Heart left ventricle (tissue), 13 donors: ENCODE measurements around the gene NR4A1.

Experiments used
- POLR2A ChIP-seq, 2 donors: fragments of 450-650 bp; IDR thresholded peaks; one replicate each; pipeline ENCODE4 v1.6.1; 2017; ENCODE audit warnings: antibody characterized with exemption in 2 of 2, mild to moderate bottlenecking in 2 of 2, moderate library complexity in 2 of 2
- TF ChIP-seq, protein P1 (sequence below), 12 donors: fragments of 200-600 bp; sonication (generic) in 4 of 12; IDR thresholded peaks; one replicate each; pipeline versions ENCODE4 v1.5.0 to v1.8.0; 2018 to 2022; ENCODE audit warnings: antibody characterized with exemption in 12 of 12, mild to moderate bottlenecking in 5 of 12
- donor health status: ischemic (EF 13 %, LVEDD 7.1; RV severe dilation, severe dysfunction).
- donor health status: DM: no; HTN: yes; CAD: no.
- donor health status: DM: no; HTN: no; CAD: no.
- donor health status: ischemic (EF 25% LVEDD 6.9; RV normal size, moderate dysfunction).
- donor health status: ischemic (EF 25% LVEDD 5.7; RV mildly dilated, moderate dysfunction).
- donor health status: ischemic (EF 35%, LVEDD 5.7; RV mildly dilated, moderate dysfunction).
- donor health status: nonischemic (EF 11% LVEDD 7.7; RV severe dilation, severe dysfunction).
- donor health status: DM: yes; HTN: yes; CAD: no.
- donor health status: PGD.
- donor health status: ischemic (EF 29% LVEDD 5.4; RV normal size, mild dysfunction).
- donor health status: nonischemic (EF 23%, LVEDD 6.1; RV moderate dilation, normal function).

DNA sequence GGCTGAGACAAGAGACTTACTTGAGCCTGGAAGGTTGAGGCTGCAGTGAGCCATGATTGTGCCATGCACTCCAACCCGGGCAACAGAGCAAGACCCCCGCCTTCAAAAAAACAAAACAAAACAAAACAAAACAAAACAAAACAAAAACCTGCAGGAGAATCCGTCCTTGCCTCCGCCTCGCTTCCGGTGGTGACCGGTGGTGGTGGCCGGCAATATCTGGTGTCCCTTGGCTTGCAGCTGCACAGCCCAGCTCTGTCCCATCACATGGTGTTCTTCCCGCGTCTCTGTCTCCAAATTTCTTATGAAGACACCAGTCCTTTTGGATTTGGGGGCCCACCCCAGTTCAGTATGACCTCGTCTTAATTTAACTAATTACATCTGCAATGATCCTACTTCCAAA, 38.2 kb downstream of the NR4A1 start:
- TF ChIP-seq, protein P1, sequence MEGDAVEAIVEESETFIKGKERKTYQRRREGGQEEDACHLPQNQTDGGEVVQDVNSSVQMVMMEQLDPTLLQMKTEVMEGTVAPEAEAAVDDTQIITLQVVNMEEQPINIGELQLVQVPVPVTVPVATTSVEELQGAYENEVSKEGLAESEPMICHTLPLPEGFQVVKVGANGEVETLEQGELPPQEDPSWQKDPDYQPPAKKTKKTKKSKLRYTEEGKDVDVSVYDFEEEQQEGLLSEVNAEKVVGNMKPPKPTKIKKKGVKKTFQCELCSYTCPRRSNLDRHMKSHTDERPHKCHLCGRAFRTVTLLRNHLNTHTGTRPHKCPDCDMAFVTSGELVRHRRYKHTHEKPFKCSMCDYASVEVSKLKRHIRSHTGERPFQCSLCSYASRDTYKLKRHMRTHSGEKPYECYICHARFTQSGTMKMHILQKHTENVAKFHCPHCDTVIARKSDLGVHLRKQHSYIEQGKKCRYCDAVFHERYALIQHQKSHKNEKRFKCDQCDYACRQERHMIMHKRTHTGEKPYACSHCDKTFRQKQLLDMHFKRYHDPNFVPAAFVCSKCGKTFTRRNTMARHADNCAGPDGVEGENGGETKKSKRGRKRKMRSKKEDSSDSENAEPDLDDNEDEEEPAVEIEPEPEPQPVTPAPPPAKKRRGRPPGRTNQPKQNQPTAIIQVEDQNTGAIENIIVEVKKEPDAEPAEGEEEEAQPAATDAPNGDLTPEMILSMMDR (IDR thresholded peaks at IDR 0.05), result no peak
- TF ChIP-seq POLR2A (IDR thresholded peaks at IDR 0.05), result no peak
